H1 (cell line): ENCODE measurements around the gene TMEM178B. TPM values are rescaled to one million over a fixed set of nuclear protein-coding genes. Genes with fewer than 3 reads are reported as not detected.

Source experiments
- CTCF ChIA-PET: fragments of 300-600 bp; sonication (Branson Sonifier 250); formaldehyde crosslinking; loops from one replicate; lab custom pipeline; 2021; ENCODE audit not compliant: partially characterized antibody; lab: Charles Lee
- POLR2A ChIA-PET: fragments of 300-600 bp; sonication (Branson Sonifier 250); formaldehyde crosslinking; loops from one replicate; lab custom pipeline; 2021; ENCODE audit warnings: inconsistent platforms; ENCODE audit not compliant: partially characterized antibody; lab: Charles Lee
- DNase-seq, 2 experiments: peaks; one replicate each; pipeline versions ENCODE4 v3.0.0 to v3.0.0-alpha.2; 2010 to 2022; ENCODE audit warnings: low spot score in 2 of 2, low read depth in 1 of 2, mixed read lengths in 1 of 2
- FAIRE-seq: peaks from 2 replicates; lab custom pipeline; 2011; peaks lifted over from hg19 to GRCh38; lab: Jason Lieb, UNC
- H2AFZ ChIP-seq: 2 replicates; pipeline ENCODE4 v1.8.1; 2012; ENCODE audit warnings: low read length, inconsistent platforms
- H2AK5ac ChIP-seq: 2 replicates; pipeline ENCODE4 v1.6.1; 2013; ENCODE audit warnings: low read depth, low read length
- H2BK120ac ChIP-seq: replicated peaks from 2 replicates; pipeline ENCODE3; 2013; ENCODE audit warnings: low read depth, low read length, inconsistent platforms
- H2BK12ac ChIP-seq: 2 replicates; pipeline ENCODE4 v1.6.1; 2013; ENCODE audit warnings: low read depth, low read length
- H2BK15ac ChIP-seq: 2 replicates; pipeline ENCODE4 v1.6.1; 2013; ENCODE audit warnings: low read length
- H2BK20ac ChIP-seq: 2 replicates; pipeline ENCODE4 v1.6.1; 2013; ENCODE audit warnings: low read length
- H2BK5ac ChIP-seq: 2 replicates; pipeline ENCODE4 v1.6.1; 2013; ENCODE audit warnings: low read depth, low read length
- H3K14ac ChIP-seq: 2 replicates; pipeline ENCODE4 v1.6.1; 2013; ENCODE audit warnings: inconsistent platforms; ENCODE audit not compliant: insufficient read length
- H3K18ac ChIP-seq: 2 replicates; pipeline ENCODE4 v1.6.1; 2013; ENCODE audit warnings: low read length; ENCODE audit errors: extremely low read depth
- H3K23ac ChIP-seq: 2 replicates; pipeline ENCODE4 v1.6.1; 2013; ENCODE audit warnings: inconsistent platforms; ENCODE audit not compliant: insufficient read length
- H3K23me2 ChIP-seq: 2 replicates; pipeline ENCODE4 v1.6.1; 2013; ENCODE audit warnings: low read depth, low read length
- H3K27ac ChIP-seq: 2 replicates; pipeline ENCODE4 v1.6.1; 2011; ENCODE audit warnings: low read depth, low read length, inconsistent platforms
- H3K27me3 ChIP-seq, 4 experiments: replicated peaks in 1 of 4; 1 replicate in 1 of 4; 2 replicates in 3 of 4; pipeline versions ENCODE4 v1.6.1 to v1.8.1; 2011 to 2013; ENCODE audit warnings: low read length in 3 of 4, mild to moderate bottlenecking in 3 of 4, inconsistent platforms in 2 of 4, mixed read lengths in 2 of 4, moderate library complexity in 1 of 4; ENCODE audit not compliant: control insufficient read depth in 3 of 4, insufficient read depth in 3 of 4; ENCODE audit errors: extremely low read depth in 1 of 4
- H3K36me3 ChIP-seq, 4 experiments: 2 replicates each; pipeline versions ENCODE4 v1.6.1 to v1.8.1; 2011 to 2013; ENCODE audit warnings: mild to moderate bottlenecking in 4 of 4, low read length in 3 of 4, moderate library complexity in 2 of 4, control low read depth in 1 of 4, inconsistent platforms in 1 of 4; ENCODE audit not compliant: insufficient read depth in 4 of 4, control insufficient read depth in 2 of 4
- H3K4ac ChIP-seq: replicated peaks from 2 replicates; pipeline ENCODE3; 2013; ENCODE audit warnings: low read length, low read depth, mixed read lengths, inconsistent platforms; ENCODE audit not compliant: insufficient read length
- H3K4me1 ChIP-seq, 4 experiments: replicated peaks in 1 of 4; 1 replicate in 1 of 4; 2 replicates in 3 of 4; pipeline versions ENCODE4 v1.6.1 to v1.8.1; 2011 to 2013; ENCODE audit warnings: low read length in 3 of 4, inconsistent platforms in 2 of 4, mixed read lengths in 1 of 4; ENCODE audit not compliant: insufficient read depth in 4 of 4, control insufficient read depth in 3 of 4
- H3K4me2 ChIP-seq, 2 experiments: 2 replicates each; pipeline versions ENCODE4 v1.6.1 to v1.8.1; 2011 to 2013; ENCODE audit warnings: low read depth in 2 of 2, low read length in 2 of 2, control low read depth in 1 of 2, inconsistent platforms in 1 of 2, mild to moderate bottlenecking in 1 of 2; ENCODE audit not compliant: insufficient read depth in 1 of 2
- H3K4me3 ChIP-seq, 4 experiments: fragments of 200-600, 300-600 bp in 1 of 4; sonication (generic), shearing (Covaris generic), sonication (Bioruptor Twin) in 1 of 4; 2 replicates each; pipeline versions ENCODE4 v1.5.1 to v1.8.1; 2011 to 2016; ENCODE audit warnings: low read length in 4 of 4, low read depth in 3 of 4, control low read depth in 2 of 4, inconsistent platforms in 2 of 4, mild to moderate bottlenecking in 2 of 4, mixed read lengths in 1 of 4, moderate library complexity in 1 of 4; ENCODE audit not compliant: insufficient read depth in 2 of 4; ENCODE audit errors: extremely low read depth in 1 of 4
- H3K56ac ChIP-seq: replicated peaks from 2 replicates; pipeline ENCODE3; 2013; ENCODE audit warnings: low read depth, mild to moderate bottlenecking, mixed read lengths, low read length, inconsistent platforms; ENCODE audit not compliant: insufficient read length
- H3K79me1 ChIP-seq: 2 replicates; pipeline ENCODE4 v1.6.1; 2013; ENCODE audit warnings: low read depth, low read length, control low read depth
- H3K79me2 ChIP-seq, 2 experiments: 2 replicates each; pipeline versions ENCODE4 v1.6.1 to v1.8.1; 2012 to 2013; ENCODE audit warnings: low read length in 2 of 2, mild to moderate bottlenecking in 2 of 2, inconsistent platforms in 1 of 2; ENCODE audit not compliant: insufficient read depth in 2 of 2, control insufficient read depth in 1 of 2
- H3K9ac ChIP-seq, 4 experiments: replicated peaks in 1 of 4; 1 replicate in 1 of 4; 2 replicates in 3 of 4; pipeline versions ENCODE4 v1.6.1 to v1.8.1; 2011 to 2013; ENCODE audit warnings: low read depth in 3 of 4, low read length in 3 of 4, control low read depth in 2 of 4, mild to moderate bottlenecking in 2 of 4, moderate library complexity in 2 of 4, inconsistent platforms in 1 of 4; ENCODE audit errors: extremely low read depth in 1 of 4
- H3K9me3 ChIP-seq, 2 experiments: 2 replicates each; pipeline versions ENCODE4 v1.6.1 to v1.8.1; 2012 to 2013; ENCODE audit warnings: mild to moderate bottlenecking in 2 of 2, moderate library complexity in 2 of 2, control low read depth in 1 of 2, inconsistent platforms in 1 of 2, low read depth in 1 of 2, low read length in 1 of 2, mixed read lengths in 1 of 2; ENCODE audit not compliant: insufficient read depth in 2 of 2
- H4K20me1 ChIP-seq, 2 experiments: replicated peaks in 1 of 2; 2 replicates each; pipeline versions ENCODE3 to v1.8.1; 2011 to 2013; ENCODE audit warnings: inconsistent platforms in 2 of 2, low read length in 2 of 2, mild to moderate bottlenecking in 1 of 2; ENCODE audit not compliant: insufficient read depth in 2 of 2, control insufficient read depth in 1 of 2
- H4K5ac ChIP-seq: 2 replicates; pipeline ENCODE4 v1.6.1; 2013; ENCODE audit warnings: low read length, low read depth, mixed read lengths, inconsistent platforms; ENCODE audit not compliant: insufficient read length
- H4K8ac ChIP-seq: 2 replicates; pipeline ENCODE4 v1.8.0; 2013; ENCODE audit warnings: mild to moderate bottlenecking, moderate library complexity, low read length, inconsistent platforms; ENCODE audit not compliant: insufficient read depth; ENCODE audit errors: extremely low read depth
- H4K91ac ChIP-seq: replicated peaks from 2 replicates; pipeline ENCODE3; 2013; ENCODE audit warnings: low read length, mixed read lengths, inconsistent platforms; ENCODE audit not compliant: insufficient read length
- ATF2 ChIP-seq: IDR thresholded peaks from 2 replicates; pipeline ENCODE4 v1.6.1; 2012; ENCODE audit warnings: low read length, inconsistent platforms
- CHD1 ChIP-seq: IDR thresholded peaks from 2 replicates; pipeline ENCODE4 v1.6.1; 2012; ENCODE audit warnings: low read depth, low read length, improper control_type of control experiment
- E2F6 ChIP-seq: IDR thresholded peaks from 2 replicates; pipeline ENCODE4 v1.6.1; 2012; ENCODE audit warnings: inconsistent platforms
- EP300 ChIP-seq, 2 experiments: IDR thresholded peaks; 1 replicate in 1 of 2; 2 replicates in 1 of 2; pipeline ENCODE4 v1.6.1; 2011 to 2012; ENCODE audit warnings: low read depth in 2 of 2, low read length in 2 of 2, mild to moderate bottlenecking in 2 of 2, borderline replicate concordance in 1 of 2, inconsistent platforms in 1 of 2, moderate library complexity in 1 of 2
- JUN ChIP-seq: IDR thresholded peaks from 2 replicates; pipeline ENCODE4 v1.6.1; 2011; ENCODE audit warnings: low read depth, mild to moderate bottlenecking, improper control_type of control experiment, low read length
- KDM5A ChIP-seq: fragments of 200-600 bp; IDR thresholded peaks from 2 replicates; pipeline ENCODE4 v1.7.1; 2012; ENCODE audit warnings: mild to moderate bottlenecking, low read length, inconsistent platforms, mixed read lengths
- NANOG ChIP-seq: IDR thresholded peaks from 2 replicates; pipeline ENCODE4 v1.6.1; 2011; ENCODE audit warnings: low read length, low read depth, mild to moderate bottlenecking, inconsistent platforms; ENCODE audit not compliant: insufficient read depth, poor library complexity, severe bottlenecking
- RFX5 ChIP-seq: IDR thresholded peaks from 2 replicates; pipeline ENCODE4 v1.6.1; 2011; ENCODE audit warnings: low read depth, low read length, improper control_type of control experiment, borderline replicate concordance
- SAP30 ChIP-seq: fragments of 300-600 bp; sonication (generic); IDR thresholded peaks from 2 replicates; pipeline ENCODE4 v1.7.1; 2012; ENCODE audit warnings: low read length, moderate library complexity, mild to moderate bottlenecking, inconsistent platforms; ENCODE audit not compliant: insufficient read depth, insufficient replicate concordance
- SIN3A ChIP-seq, 2 experiments: IDR thresholded peaks in 1 of 2; conservative IDR thresholded peaks in 1 of 2; 2 replicates each; pipeline ENCODE4 v1.6.1; 2011 to 2012; ENCODE audit warnings: low read length in 2 of 2, improper control_type of control experiment in 1 of 2, low read depth in 1 of 2, mild to moderate bottlenecking in 1 of 2
- SRF ChIP-seq: IDR thresholded peaks from 2 replicates; pipeline ENCODE4 v1.6.1; 2011; ENCODE audit warnings: mild to moderate bottlenecking, low read depth, low read length, moderate library complexity
- WGBS, 2 experiments: shearing (Covaris generic) in 1 of 2; methylation state at CpG; one replicate each; pipeline versions ENCODE4 v1.1.6 to v1.1.7; 2013 to 2015; ENCODE audit warnings: low lambda C conversion rate in 2 of 2, mixed read lengths in 2 of 2, inconsistent platforms in 1 of 2, low coverage in 1 of 2, missing lambda C conversion rate in 1 of 2; ENCODE audit not compliant: insufficient replicate concordance in 2 of 2, insufficient coverage in 1 of 2, insufficient read length in 1 of 2; ENCODE audit errors: extremely low coverage in 1 of 2, missing lambda C conversion rate in 1 of 2; 5-methylcytosine and 5-hydroxymethylcytosine counted together
- polyA plus RNA-seq, 7 experiments: library from polyadenylated mRNA; depleted of rRNA in 3 of 7; stranded (reverse) in 5 of 7; unstranded in 2 of 7; fragments of >200 nt in 5 of 7; fragments of 200-250 nt in 2 of 7; gene quantifications; 1 replicate in 5 of 7; 2 replicates in 1 of 7; 4 replicates in 1 of 7; pipeline versions ENCODE4 v1.2.1 to v1.2.3, GENCODE V29; 2011 to 2013; ENCODE audit warnings: missing spikeins in 2 of 7, mixed read lengths in 2 of 7
- total RNA-seq: library from RNA; stranded (reverse); fragmentation: NEBNext Ultra II Directional; extraction: Animal tissue kit (Norgen Biotek cat#: 25700); gene quantifications from 2 replicates; pipeline ENCODE4 v1.2.1, GENCODE V29; 2021

TMEM178B gene
- total and polyA plus RNA-seq, 2 of the 8 experiments (the other 6 are each of a cell fraction or from before 2014, with no cell fraction given), result 5.3 to 18.1 TPM

GRCh38 chr7:141484907-141485306 is 411.0 kb downstream of the TMEM178B start:
- no peaks in the 10 kb centered on the region for H3K79me1 ChIP-seq
- H3K9me3 ChIP-seq, result no peaks in the 10 kb centered on the region
- no peak overlapping the region for H3K4ac ChIP-seq
- no peak for FAIRE-seq
- no peak overlapping the region for H3K4me2 ChIP-seq
- H2BK120ac ChIP-seq, result no peak overlapping the region
- H3K56ac ChIP-seq, result no peak overlapping the region
- no peak overlapping the region for H2AK5ac ChIP-seq
- H3K23me2 ChIP-seq, result no peaks in the 10 kb centered on the region; the same call in 1 of the 2 replicates
- H3K4me3 ChIP-seq, result no peak overlapping the region
- no peak overlapping the region for H4K5ac ChIP-seq
- ChIA-PET POLR2A (no interaction called here), CTCF (interaction anchor here (2.1 kb wide), 1 partner anchor 47 kb away, joined by 5 read pairs; no protein-coding TSS in a partner anchor)
- no peak overlapping the region for H4K8ac ChIP-seq
- WGBS, 2 experiments, result 94% methylated on average over 1 of the region's 1 CpG; no CpG with 5 or more reads in 1 of the 2 experiments
- no peak overlapping the region for H2BK12ac ChIP-seq
- no peaks in the 10 kb centered on the region for H3K27me3 ChIP-seq
- peaks cover 0 to 5% (median 0%) of the 10 kb centered on the region in 4 experiments; a peak in 3 of 7 replicates for H3K4me1 ChIP-seq
- H2BK20ac ChIP-seq, result no peak overlapping the region
- no peak overlapping the region for H3K23ac ChIP-seq
- no peak overlapping the region for H3K27ac ChIP-seq
- no peak overlapping the region for H2BK5ac ChIP-seq
- H3K79me2 ChIP-seq, result no peaks in the 10 kb centered on the region
- H2BK15ac ChIP-seq, result 0 out of 2 replicates have a peak overlapping the region, but pooled peaks have one; percentile 25
- H3K9ac ChIP-seq, result no peak overlapping the region
- H3K36me3 ChIP-seq, result no peaks in the 10 kb centered on the region
- H2AFZ ChIP-seq, result no peak overlapping the region
- no peak overlapping the region for H3K18ac ChIP-seq
- no peaks in the 10 kb centered on the region for H4K20me1 ChIP-seq
- no peak overlapping the region for H4K91ac ChIP-seq
- no peak overlapping the region for H3K14ac ChIP-seq
- DNase-seq, result no peak
- no peak for TF ChIP-seq RFX5
- TF ChIP-seq EP300 (IDR thresholded peaks at IDR 0.05; ENCODE audit: borderline replicate concordance in 1 of 2, low read depth in 2 of 2, low read length in 2 of 2), result no peak
- TF ChIP-seq JUN, result no peak
- no peak for TF ChIP-seq SAP30
- TF ChIP-seq SRF, result no peak
- TF ChIP-seq KDM5A, result no peak
- TF ChIP-seq NANOG, result no peak
- TF ChIP-seq ATF2, result no peak
- TF ChIP-seq E2F6, result no peak
- TF ChIP-seq CHD1, result no peak
- TF ChIP-seq SIN3A (conservative IDR thresholded peaks at IDR 0.05 in 1 of 2, IDR thresholded peaks at IDR 0.05 in 1 of 2; ENCODE audit: low read depth in 1 of 2, low read length in 2 of 2), result no peak
